ENCODE results near the gene PUM2. TPM values are rescaled to one million over a fixed set of nuclear protein-coding genes. Genes with fewer than 3 reads are reported as not detected.

The PUM2 gene
- total and polyA plus RNA-seq, 2 of the 13 experiments (the other 11 are each of a cell fraction or from before 2014, with no cell fraction given), result 69.6 to 69.8 TPM

GRCh38 chr2:20350041-20350712 lies 467 bp downstream of the PUM2 start (continued):
- TF ChIP-seq GLMP (CRISPR knock-in tag; IDR thresholded peaks at IDR 0.05; ENCODE audit: borderline replicate concordance), result peak; percentile 31; the same call in 1 of the 2 replicates
- TF ChIP-seq ARID5B (CRISPR knock-in tag; IDR thresholded peaks at IDR 0.05), result no peak
- no peak for TF ChIP-seq MED8 (CRISPR knock-in tag; IDR thresholded peaks at IDR 0.05; ENCODE audit: insufficient replicate concordance)
- 0 out of 2 replicates have a peak, but pooled peaks have one; percentile 47 for TF ChIP-seq FOXK1 (CRISPR knock-in tag; IDR thresholded peaks at IDR 0.05; ENCODE audit: borderline replicate concordance, low read depth)
- TF ChIP-seq ZNF512B (CRISPR knock-in tag; IDR thresholded peaks at IDR 0.05; ENCODE audit: borderline replicate concordance), result no peak
- TF ChIP-seq ZNF513 (CRISPR knock-in tag; conservative IDR thresholded peaks at IDR 0.05), result no peak
- 0 out of 2 replicates have a peak, but pooled peaks have one; percentile 37 for TF ChIP-seq HIVEP1 (CRISPR knock-in tag; IDR thresholded peaks at IDR 0.05)
- TF ChIP-seq KLF13 (CRISPR knock-in tag; IDR thresholded peaks at IDR 0.05), result no peak
- no peak; the same call in 1 of the 2 replicates for TF ChIP-seq JDP2 (CRISPR knock-in tag; IDR thresholded peaks at IDR 0.05; ENCODE audit: borderline replicate concordance)
- no peak for TF ChIP-seq LBX2 (CRISPR knock-in tag; IDR thresholded peaks at IDR 0.05; ENCODE audit: borderline replicate concordance)
- 0 out of 2 replicates have a peak, but pooled peaks have one; percentile 26 for TF ChIP-seq FOXK2 (IDR thresholded peaks at IDR 0.05)
- TF ChIP-seq ZFP36L2 (CRISPR knock-in tag; IDR thresholded peaks at IDR 0.05), result no peak
- TF ChIP-seq ZFP41 (CRISPR knock-in tag; IDR thresholded peaks at IDR 0.05; ENCODE audit: borderline replicate concordance), result no peak
- no peak; the same call in 1 of the 2 replicates for TF ChIP-seq ZZZ3 (CRISPR knock-in tag; IDR thresholded peaks at IDR 0.05; ENCODE audit: borderline replicate concordance)
- no peak for TF ChIP-seq HNRNPLL (IDR thresholded peaks at IDR 0.05; ENCODE audit: low read depth, low read length, poor library complexity, severe bottlenecking)
- TF ChIP-seq ZNF841 (CRISPR knock-in tag; IDR thresholded peaks at IDR 0.05; ENCODE audit: borderline replicate concordance), result 0 out of 2 replicates have a peak, but pooled peaks have one; percentile 23
- TF ChIP-seq ZNF547 (CRISPR knock-in tag; IDR thresholded peaks at IDR 0.05), result no peak; the same call in 1 of the 2 replicates
- TF ChIP-seq ELF4 (CRISPR knock-in tag; IDR thresholded peaks at IDR 0.05; ENCODE audit: borderline replicate concordance), result peak; percentile 38; the same call in 1 of the 2 replicates
